Sigmoid colon (tissue), 4 donors: ENCODE measurements around the gene CDX2.

Source experiments
- CTCF ChIP-seq, 4 experiments: fragments of 450-650 bp in 3 of 4; fragments of 200-600 bp in 1 of 4; IDR thresholded peaks; one replicate each; pipeline ENCODE4 v1.5.1; 2016 to 2019; ENCODE audit warnings: antibody characterized with exemption in 4 of 4, mild to moderate bottlenecking in 3 of 4, moderate library complexity in 2 of 4
- EP300 ChIP-seq, 4 donors: sonication (generic); formaldehyde crosslinking; IDR thresholded peaks; one replicate each; pipeline ENCODE4 v1.6.1; 2017; ENCODE audit warnings: antibody characterized with exemption in 4 of 4

- no peak for TF ChIP-seq CTCF (IDR thresholded peaks at IDR 0.05)
- no peak for TF ChIP-seq EP300 (IDR thresholded peaks at IDR 0.05)
These were observed 43.3 kb upstream of the CDX2 start for GRCh38 chr13:28012383-28012782.
